GM23338 (cell line): ENCODE results near the gene PSMG4. TPM values are rescaled to one million over a fixed set of nuclear protein-coding genes. Genes with fewer than 3 reads are reported as not detected.

Source experiments
- ATAC-seq: fragments of 200-7000 bp; cut with Tn5 transposase; 3 replicates; pipeline ENCODE4 v1.9.1; 2020
- DNase-seq: peaks from one replicate; pipeline ENCODE4 v3.0.0-alpha.2; 2015; ENCODE audit warnings: low spot score
- H2AFZ ChIP-seq: fragments of 200-600 bp; sonication (generic); 2 replicates; pipeline ENCODE4 v1.8.0; 2016; ENCODE audit warnings: antibody characterized with exemption, mild to moderate bottlenecking, moderate library complexity
- H3F3A ChIP-seq: fragments of 200-600 bp; sonication (generic); replicated peaks from 2 replicates; pipeline ENCODE4 v1.8.0; 2017; ENCODE audit warnings: antibody characterized with exemption, mixed run types, low read depth
- H3K27ac ChIP-seq: fragments of 200-600 bp; sonication (generic); 2 replicates; pipeline ENCODE4 v1.6.1; 2016; ENCODE audit warnings: low read depth
- H3K27me3 ChIP-seq: fragments of 200-600 bp; sonication (generic); 2 replicates; pipeline ENCODE4 v1.8.0; 2016; ENCODE audit warnings: mild to moderate bottlenecking, mixed run types, moderate library complexity; ENCODE audit not compliant: insufficient read depth
- H3K36me3 ChIP-seq: fragments of 200-600 bp; sonication (generic); 2 replicates; pipeline ENCODE4 v1.8.0; 2016; ENCODE audit warnings: mild to moderate bottlenecking; ENCODE audit not compliant: insufficient read depth
- H3K4me1 ChIP-seq: fragments of 200-600 bp; sonication (generic); 2 replicates; pipeline ENCODE4 v1.8.0; 2016; ENCODE audit warnings: mild to moderate bottlenecking, moderate library complexity; ENCODE audit not compliant: insufficient read depth
- H3K4me2 ChIP-seq: fragments of 200-600 bp; sonication (generic); 2 replicates; pipeline ENCODE4 v1.7.1; 2017; ENCODE audit warnings: mixed run types
- H3K4me3 ChIP-seq: fragments of 200-600 bp; sonication (generic); 2 replicates; pipeline ENCODE4 v1.6.1; 2016; ENCODE audit warnings: mixed run types
- H3K79me2 ChIP-seq: fragments of 200-600 bp; sonication (generic); replicated peaks from 2 replicates; pipeline ENCODE4 v1.8.0; 2017; ENCODE audit warnings: mild to moderate bottlenecking; ENCODE audit not compliant: insufficient read depth
- H3K9me2 ChIP-seq: fragments of 200-600 bp; sonication (generic); 2 replicates; pipeline ENCODE4 v1.8.0; 2017; ENCODE audit not compliant: insufficient read depth
- H4K20me1 ChIP-seq: fragments of 200-600 bp; sonication (generic); replicated peaks from 2 replicates; pipeline ENCODE4 v1.8.0; 2017; ENCODE audit warnings: mild to moderate bottlenecking; ENCODE audit not compliant: insufficient read depth
- H3K27ac Mint-ChIP-seq: 2 replicates; pipeline ENCODE4 v1.8.0; 2020; ENCODE audit warnings: inconsistent platforms, mild to moderate bottlenecking, moderate library complexity, mixed read lengths
- H3K27me3 Mint-ChIP-seq: 3 replicates; pipeline ENCODE4 v1.8.0; 2022; ENCODE audit warnings: low read depth, mild to moderate bottlenecking, moderate library complexity, mixed read lengths, inconsistent platforms; ENCODE audit not compliant: insufficient read depth, poor library complexity
- H3K36me3 Mint-ChIP-seq: 3 replicates; pipeline ENCODE4 v1.8.0; 2021; ENCODE audit warnings: low read depth, mild to moderate bottlenecking, inconsistent platforms, moderate library complexity, mixed read lengths
- H3K4me1 Mint-ChIP-seq: 3 replicates; pipeline ENCODE4 v1.8.0; 2020; ENCODE audit warnings: mild to moderate bottlenecking, inconsistent platforms, mixed read lengths
- H3K4me3 Mint-ChIP-seq: 3 replicates; pipeline ENCODE4 v1.8.0; 2021; ENCODE audit warnings: moderate library complexity, mild to moderate bottlenecking, inconsistent platforms, mixed read lengths
- H3K9me3 Mint-ChIP-seq: 3 replicates; pipeline ENCODE4 v1.8.0; 2020; ENCODE audit warnings: moderate library complexity, mild to moderate bottlenecking, inconsistent platforms, mixed read lengths
- CREB1 ChIP-seq: fragments of 250-450 bp; sonication (Bioruptor Pico); IDR thresholded peaks from 2 replicates; pipeline ENCODE4 v1.5.0; 2020; ENCODE audit warnings: low read depth, mild to moderate bottlenecking, moderate library complexity
- EZH2 ChIP-seq: fragments of 200-600 bp; sonication (generic); IDR thresholded peaks from one replicate; pipeline ENCODE4 v1.8.0; 2017; ENCODE audit warnings: antibody characterized with exemption, mild to moderate bottlenecking, low read depth; ENCODE audit not compliant: unreplicated experiment
- EZH2phosphoT487 ChIP-seq: fragments of 200-600 bp; sonication (generic); IDR thresholded peaks from one replicate; pipeline ENCODE4 v1.8.1; 2018; ENCODE audit warnings: antibody characterized with exemption; ENCODE audit not compliant: unreplicated experiment
- JUNB ChIP-seq: IDR thresholded peaks from one replicate; pipeline ENCODE4 v1.6.1; 2016; ENCODE audit warnings: antibody characterized with exemption; ENCODE audit not compliant: unreplicated experiment
- NANOG ChIP-seq: IDR thresholded peaks from 2 replicates; pipeline ENCODE4 v1.6.1; 2016; ENCODE audit warnings: antibody characterized with exemption, borderline replicate concordance
- STAT1 ChIP-seq: IDR thresholded peaks from one replicate; pipeline ENCODE4 v1.6.1; 2016; ENCODE audit warnings: antibody characterized with exemption; ENCODE audit not compliant: unreplicated experiment
- ZNF114 ChIP-seq: fragments of 250-450 bp; sonication (Bioruptor Pico); IDR thresholded peaks from 2 replicates; pipeline ENCODE4 v1.5.0; 2020; ENCODE audit warnings: mild to moderate bottlenecking, moderate library complexity
- ZNF331 ChIP-seq: fragments of 250-450 bp; sonication (Bioruptor Pico); IDR thresholded peaks from 2 replicates; pipeline ENCODE4 v1.5.0; 2020; ENCODE audit warnings: low read depth, mild to moderate bottlenecking, moderate library complexity
- polyA plus RNA-seq: library from polyadenylated mRNA; unstranded; fragments of >200 nt; fragmentation: Nextera tagmentation; extraction: Ambion mirVana; gene quantifications from 2 replicates; pipeline ENCODE4 v1.2.1, GENCODE V29; 2016
- total RNA-seq: library from RNA; depleted of rRNA; stranded (reverse); fragments of >200 nt; shearing (Covaris generic); gene quantifications from 2 replicates; pipeline ENCODE4 v1.2.3, GENCODE V29; 2014
- TF ChIP-seq, protein P1 (sequence below): fragments of 250-450 bp; sonication (Bioruptor Pico); IDR thresholded peaks from 2 replicates; pipeline ENCODE4 v1.5.0; 2020; ENCODE audit warnings: mild to moderate bottlenecking, moderate library complexity
- TF ChIP-seq, protein P2 (sequence below): IDR thresholded peaks from one replicate; pipeline ENCODE4 v1.6.1; 2018; ENCODE audit warnings: antibody characterized with exemption; ENCODE audit not compliant: unreplicated experiment
- TF ChIP-seq, protein P3 (sequence below), 2 experiments: fragments of 200-600 bp in 1 of 2; sonication (generic) in 1 of 2; conservative IDR thresholded peaks; 2 replicates each; pipeline versions ENCODE4 v1.5.1 to v1.6.1; 2016 to 2017; ENCODE audit warnings: antibody characterized with exemption in 2 of 2, low read depth in 2 of 2, mild to moderate bottlenecking in 2 of 2, moderate library complexity in 1 of 2
- TF ChIP-seq, protein P4 (sequence below): IDR thresholded peaks from 2 replicates; pipeline ENCODE4 v1.6.1; 2016; ENCODE audit warnings: antibody characterized with exemption

PSMG4 gene
- total and polyA plus RNA-seq, 2 experiments from 2014 or later, result 37.2 to 168 TPM

DNA sequence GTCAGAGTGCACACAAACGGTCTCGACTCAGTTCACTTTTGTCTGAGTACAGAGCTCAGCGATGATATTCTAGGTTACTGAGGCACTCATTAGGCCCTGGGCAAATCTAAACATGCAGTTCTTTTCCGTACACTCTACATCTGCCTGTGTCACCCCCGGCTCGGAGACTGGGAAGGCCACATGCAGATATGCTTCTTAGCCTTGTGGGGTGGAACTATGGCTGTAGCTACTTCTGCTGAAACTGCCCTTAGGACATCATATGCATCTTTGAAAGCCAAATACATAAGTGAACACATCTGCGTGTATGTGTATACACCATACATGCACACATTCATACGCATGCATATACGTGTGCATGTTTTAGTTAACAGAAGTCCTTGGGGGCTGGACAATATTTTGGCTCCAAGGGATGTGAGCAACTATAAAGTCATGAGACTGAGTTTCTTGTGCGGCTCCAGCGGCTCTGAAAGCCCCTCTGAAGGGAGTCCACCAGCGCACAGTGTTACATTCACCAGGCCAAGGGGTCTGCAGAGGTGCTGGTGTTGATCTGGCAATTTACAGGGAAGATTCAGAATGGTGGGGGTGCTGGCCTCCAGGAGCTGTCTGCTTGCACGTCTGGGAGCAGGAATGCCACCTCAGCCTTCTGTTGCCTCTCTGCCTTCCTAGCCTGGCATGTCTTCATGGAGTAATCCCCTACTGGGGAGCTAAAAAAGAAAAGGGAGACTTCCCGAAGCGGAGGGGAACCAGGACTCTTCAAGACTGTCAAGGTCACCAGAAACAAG, 31.6 kb downstream of the PSMG4 start:
- Histone ChIP-seq H3F3A (no peaks in the 10 kb centered on the region), H3K9me2 (no peaks in the 10 kb centered on the region), H3K27ac (no peak overlapping the region), H3K4me3 (no peak overlapping the region), H2AFZ (no peak overlapping the region), H3K4me1 (no peaks in the 10 kb centered on the region), H3K4me2 (no peak overlapping the region), H3K36me3 (peaks cover 4% of the 10 kb centered on the region; the same call in 1 of the 2 replicates), H3K27me3 (no peaks in the 10 kb centered on the region), H3K79me2 (no peaks in the 10 kb centered on the region), H4K20me1 (no peaks in the 10 kb centered on the region)
- H3K9me3 Mint-ChIP-seq, result no peaks in the 10 kb centered on the region
- TF ChIP-seq, protein P1, sequence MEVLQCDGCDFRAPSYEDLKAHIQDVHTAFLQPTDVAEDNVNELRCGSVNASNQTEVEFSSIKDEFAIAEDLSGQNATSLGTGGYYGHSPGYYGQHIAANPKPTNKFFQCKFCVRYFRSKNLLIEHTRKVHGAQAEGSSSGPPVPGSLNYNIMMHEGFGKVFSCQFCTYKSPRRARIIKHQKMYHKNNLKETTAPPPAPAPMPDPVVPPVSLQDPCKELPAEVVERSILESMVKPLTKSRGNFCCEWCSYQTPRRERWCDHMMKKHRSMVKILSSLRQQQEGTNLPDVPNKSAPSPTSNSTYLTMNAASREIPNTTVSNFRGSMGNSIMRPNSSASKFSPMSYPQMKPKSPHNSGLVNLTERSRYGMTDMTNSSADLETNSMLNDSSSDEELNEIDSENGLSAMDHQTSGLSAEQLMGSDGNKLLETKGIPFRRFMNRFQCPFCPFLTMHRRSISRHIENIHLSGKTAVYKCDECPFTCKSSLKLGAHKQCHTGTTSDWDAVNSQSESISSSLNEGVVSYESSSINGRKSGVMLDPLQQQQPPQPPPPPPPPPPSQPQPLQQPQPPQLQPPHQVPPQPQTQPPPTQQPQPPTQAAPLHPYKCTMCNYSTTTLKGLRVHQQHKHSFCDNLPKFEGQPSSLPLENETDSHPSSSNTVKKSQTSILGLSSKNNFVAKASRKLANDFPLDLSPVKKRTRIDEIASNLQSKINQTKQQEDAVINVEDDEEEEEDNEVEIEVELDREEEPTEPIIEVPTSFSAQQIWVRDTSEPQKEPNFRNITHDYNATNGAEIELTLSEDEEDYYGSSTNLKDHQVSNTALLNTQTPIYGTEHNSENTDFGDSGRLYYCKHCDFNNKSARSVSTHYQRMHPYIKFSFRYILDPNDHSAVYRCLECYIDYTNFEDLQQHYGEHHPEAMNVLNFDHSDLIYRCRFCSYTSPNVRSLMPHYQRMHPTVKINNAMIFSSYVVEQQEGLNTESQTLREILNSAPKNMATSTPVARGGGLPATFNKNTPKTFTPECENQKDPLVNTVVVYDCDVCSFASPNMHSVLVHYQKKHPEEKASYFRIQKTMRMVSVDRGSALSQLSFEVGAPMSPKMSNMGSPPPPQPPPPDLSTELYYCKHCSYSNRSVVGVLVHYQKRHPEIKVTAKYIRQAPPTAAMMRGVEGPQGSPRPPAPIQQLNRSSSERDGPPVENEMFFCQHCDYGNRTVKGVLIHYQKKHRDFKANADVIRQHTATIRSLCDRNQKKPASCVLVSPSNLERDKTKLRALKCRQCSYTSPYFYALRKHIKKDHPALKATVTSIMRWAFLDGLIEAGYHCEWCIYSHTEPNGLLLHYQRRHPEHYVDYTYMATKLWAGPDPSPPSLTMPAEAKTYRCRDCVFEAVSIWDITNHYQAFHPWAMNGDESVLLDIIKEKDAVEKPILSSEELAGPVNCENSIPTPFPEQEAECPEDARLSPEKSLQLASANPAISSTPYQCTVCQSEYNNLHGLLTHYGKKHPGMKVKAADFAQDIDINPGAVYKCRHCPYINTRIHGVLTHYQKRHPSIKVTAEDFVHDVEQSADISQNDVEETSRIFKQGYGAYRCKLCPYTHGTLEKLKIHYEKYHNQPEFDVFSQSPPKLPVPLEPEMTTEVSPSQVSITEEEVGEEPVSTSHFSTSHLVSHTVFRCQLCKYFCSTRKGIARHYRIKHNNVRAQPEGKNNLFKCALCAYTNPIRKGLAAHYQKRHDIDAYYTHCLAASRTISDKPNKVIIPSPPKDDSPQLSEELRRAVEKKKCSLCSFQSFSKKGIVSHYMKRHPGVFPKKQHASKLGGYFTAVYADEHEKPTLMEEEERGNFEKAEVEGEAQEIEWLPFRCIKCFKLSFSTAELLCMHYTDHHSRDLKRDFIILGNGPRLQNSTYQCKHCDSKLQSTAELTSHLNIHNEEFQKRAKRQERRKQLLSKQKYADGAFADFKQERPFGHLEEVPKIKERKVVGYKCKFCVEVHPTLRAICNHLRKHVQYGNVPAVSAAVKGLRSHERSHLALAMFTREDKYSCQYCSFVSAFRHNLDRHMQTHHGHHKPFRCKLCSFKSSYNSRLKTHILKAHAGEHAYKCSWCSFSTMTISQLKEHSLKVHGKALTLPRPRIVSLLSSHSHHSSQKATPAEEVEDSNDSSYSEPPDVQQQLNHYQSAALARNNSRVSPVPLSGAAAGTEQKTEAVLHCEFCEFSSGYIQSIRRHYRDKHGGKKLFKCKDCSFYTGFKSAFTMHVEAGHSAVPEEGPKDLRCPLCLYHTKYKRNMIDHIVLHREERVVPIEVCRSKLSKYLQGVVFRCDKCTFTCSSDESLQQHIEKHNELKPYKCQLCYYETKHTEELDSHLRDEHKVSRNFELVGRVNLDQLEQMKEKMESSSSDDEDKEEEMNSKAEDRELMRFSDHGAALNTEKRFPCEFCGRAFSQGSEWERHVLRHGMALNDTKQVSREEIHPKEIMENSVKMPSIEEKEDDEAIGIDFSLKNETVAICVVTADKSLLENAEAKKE (CRISPR knock-in tag), result no peak
- TF ChIP-seq, protein P2, sequence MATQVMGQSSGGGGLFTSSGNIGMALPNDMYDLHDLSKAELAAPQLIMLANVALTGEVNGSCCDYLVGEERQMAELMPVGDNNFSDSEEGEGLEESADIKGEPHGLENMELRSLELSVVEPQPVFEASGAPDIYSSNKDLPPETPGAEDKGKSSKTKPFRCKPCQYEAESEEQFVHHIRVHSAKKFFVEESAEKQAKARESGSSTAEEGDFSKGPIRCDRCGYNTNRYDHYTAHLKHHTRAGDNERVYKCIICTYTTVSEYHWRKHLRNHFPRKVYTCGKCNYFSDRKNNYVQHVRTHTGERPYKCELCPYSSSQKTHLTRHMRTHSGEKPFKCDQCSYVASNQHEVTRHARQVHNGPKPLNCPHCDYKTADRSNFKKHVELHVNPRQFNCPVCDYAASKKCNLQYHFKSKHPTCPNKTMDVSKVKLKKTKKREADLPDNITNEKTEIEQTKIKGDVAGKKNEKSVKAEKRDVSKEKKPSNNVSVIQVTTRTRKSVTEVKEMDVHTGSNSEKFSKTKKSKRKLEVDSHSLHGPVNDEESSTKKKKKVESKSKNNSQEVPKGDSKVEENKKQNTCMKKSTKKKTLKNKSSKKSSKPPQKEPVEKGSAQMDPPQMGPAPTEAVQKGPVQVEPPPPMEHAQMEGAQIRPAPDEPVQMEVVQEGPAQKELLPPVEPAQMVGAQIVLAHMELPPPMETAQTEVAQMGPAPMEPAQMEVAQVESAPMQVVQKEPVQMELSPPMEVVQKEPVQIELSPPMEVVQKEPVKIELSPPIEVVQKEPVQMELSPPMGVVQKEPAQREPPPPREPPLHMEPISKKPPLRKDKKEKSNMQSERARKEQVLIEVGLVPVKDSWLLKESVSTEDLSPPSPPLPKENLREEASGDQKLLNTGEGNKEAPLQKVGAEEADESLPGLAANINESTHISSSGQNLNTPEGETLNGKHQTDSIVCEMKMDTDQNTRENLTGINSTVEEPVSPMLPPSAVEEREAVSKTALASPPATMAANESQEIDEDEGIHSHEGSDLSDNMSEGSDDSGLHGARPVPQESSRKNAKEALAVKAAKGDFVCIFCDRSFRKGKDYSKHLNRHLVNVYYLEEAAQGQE, result no peak
- no peak for TF ChIP-seq EZH2phosphoT487
- no peak for TF ChIP-seq EZH2
- TF ChIP-seq NANOG, result no peak
- no peak for TF ChIP-seq ZNF114
- no peak for TF ChIP-seq ZNF331 (CRISPR knock-in tag)
- TF ChIP-seq, protein P3, sequence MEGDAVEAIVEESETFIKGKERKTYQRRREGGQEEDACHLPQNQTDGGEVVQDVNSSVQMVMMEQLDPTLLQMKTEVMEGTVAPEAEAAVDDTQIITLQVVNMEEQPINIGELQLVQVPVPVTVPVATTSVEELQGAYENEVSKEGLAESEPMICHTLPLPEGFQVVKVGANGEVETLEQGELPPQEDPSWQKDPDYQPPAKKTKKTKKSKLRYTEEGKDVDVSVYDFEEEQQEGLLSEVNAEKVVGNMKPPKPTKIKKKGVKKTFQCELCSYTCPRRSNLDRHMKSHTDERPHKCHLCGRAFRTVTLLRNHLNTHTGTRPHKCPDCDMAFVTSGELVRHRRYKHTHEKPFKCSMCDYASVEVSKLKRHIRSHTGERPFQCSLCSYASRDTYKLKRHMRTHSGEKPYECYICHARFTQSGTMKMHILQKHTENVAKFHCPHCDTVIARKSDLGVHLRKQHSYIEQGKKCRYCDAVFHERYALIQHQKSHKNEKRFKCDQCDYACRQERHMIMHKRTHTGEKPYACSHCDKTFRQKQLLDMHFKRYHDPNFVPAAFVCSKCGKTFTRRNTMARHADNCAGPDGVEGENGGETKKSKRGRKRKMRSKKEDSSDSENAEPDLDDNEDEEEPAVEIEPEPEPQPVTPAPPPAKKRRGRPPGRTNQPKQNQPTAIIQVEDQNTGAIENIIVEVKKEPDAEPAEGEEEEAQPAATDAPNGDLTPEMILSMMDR (conservative IDR thresholded peaks at IDR 0.05; ENCODE audit: low read depth in 2 of 2), result no peak
- TF ChIP-seq, protein P4, sequence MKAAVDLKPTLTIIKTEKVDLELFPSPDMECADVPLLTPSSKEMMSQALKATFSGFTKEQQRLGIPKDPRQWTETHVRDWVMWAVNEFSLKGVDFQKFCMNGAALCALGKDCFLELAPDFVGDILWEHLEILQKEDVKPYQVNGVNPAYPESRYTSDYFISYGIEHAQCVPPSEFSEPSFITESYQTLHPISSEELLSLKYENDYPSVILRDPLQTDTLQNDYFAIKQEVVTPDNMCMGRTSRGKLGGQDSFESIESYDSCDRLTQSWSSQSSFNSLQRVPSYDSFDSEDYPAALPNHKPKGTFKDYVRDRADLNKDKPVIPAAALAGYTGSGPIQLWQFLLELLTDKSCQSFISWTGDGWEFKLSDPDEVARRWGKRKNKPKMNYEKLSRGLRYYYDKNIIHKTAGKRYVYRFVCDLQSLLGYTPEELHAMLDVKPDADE, result no peak
- no peak for TF ChIP-seq JUNB
- no peak for TF ChIP-seq CREB1 (CRISPR knock-in tag)
- TF ChIP-seq STAT1, result no peak
- DNase-seq, result no peak
- peaks cover 17% of the 10 kb centered on the region for H3K27me3 Mint-ChIP-seq
- peaks cover 86% of the 10 kb centered on the region for H3K36me3 Mint-ChIP-seq
- H3K4me1 Mint-ChIP-seq, result peaks cover 4% of the 10 kb centered on the region
- no peak for ATAC-seq
- no peak overlapping the region for H3K4me3 Mint-ChIP-seq
- no peak overlapping the region for H3K27ac Mint-ChIP-seq
